ENCODE results near the gene GPN3.

- no peak for TF ChIP-seq CTCF (IDR thresholded peaks at IDR 0.05)
- peak; percentile 90 to 92 for TF ChIP-seq POLR2A (IDR thresholded peaks at IDR 0.05)
Observed at GRCh38 chr12:110501752-110502738, 34.0 kb upstream of the GPN3 start, which contains the start of the genes RAD9B and VPS29.
